Measurements from ENCODE around the gene SPI1.
"Not testable (repeated sequence)": the region's sequence is repeated elsewhere in the genome, so short reads cannot be mapped to it uniquely, and the experiment has no call there.

The SPI1 gene

GRCh38 chr11:47317064-47317828 lies 61.1 kb downstream of the SPI1 start:
- no peak for DNase-seq

DNA sequence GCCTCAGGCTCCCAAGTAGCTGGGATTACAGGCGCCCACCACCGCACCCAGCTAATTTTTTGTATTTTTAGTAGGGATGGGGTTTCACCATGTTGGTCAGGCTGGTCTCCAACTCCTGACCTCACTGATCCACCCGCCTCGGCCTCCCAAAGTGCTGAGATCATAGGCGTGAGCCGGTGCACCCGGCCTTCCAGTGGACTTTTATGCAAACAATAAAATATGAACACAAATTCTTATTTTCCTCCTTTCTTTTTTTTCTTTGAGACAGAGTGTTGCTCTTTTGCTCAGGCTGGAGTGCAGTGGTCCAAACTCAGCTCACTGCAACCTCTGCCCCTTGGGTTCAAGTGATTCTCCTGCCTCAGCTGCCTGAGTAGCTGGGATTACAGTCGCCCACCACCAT lies 61.8 kb downstream of the SPI1 start:
- not testable (repeated sequence) for DNase-seq

DNA sequence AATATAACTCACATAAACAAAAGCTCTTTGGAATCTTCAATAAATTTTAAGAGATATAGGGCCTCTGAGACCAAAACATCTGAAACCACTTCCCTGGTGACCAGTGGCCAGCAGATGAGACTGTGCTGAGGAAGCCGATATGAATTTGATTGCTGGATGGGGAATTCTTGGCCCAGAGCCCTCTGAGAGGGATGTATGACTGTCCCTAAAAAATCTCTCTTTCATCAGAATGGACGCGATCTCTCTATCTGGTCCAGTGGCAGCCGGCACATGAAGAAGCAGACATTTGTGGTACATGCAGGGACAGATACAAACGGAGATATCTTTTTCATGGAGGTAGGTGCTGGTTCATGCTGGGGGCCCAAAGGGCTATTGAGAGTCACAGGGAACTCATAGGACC lies 63.4 kb downstream of the SPI1 start:
- DNase-seq: no peak

DNA sequence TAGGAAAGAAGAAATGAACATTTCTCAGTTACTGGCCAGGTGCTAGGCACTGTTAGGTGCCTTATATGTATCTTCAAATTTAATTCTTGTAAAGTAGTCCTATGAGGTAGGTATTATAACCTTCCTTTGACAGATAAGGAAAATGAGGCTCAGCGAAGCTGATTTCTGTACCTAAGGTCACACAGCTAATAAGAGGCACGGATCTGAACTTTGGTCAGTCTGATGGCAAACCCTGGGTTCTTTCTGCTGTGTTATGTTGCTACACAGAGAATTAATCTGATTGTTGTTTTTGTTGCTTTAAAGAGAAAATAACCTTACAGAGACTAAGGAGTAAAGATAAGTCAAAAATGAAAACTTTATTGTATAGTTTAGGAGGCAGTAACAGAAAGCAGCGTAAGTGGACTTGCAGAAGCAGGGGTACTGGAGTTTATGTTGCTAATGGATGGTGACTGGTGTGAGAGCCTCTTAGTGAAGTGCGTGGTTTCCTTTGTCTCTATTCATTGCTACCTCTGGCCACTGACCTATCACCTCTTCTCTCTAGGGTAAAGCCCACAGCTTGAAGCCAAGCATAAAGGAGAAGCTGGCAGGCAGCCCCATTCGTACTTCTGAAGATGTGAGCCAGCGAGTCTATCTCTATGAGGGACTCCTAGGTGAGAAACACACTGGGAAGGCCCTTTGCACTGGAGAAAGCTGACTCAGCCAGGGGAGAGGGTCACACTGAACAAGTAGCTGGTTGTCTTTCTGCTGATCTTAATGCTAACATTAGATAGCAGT lies 70.1 kb downstream of the SPI1 start:
- DNase-seq: no peak

DNA sequence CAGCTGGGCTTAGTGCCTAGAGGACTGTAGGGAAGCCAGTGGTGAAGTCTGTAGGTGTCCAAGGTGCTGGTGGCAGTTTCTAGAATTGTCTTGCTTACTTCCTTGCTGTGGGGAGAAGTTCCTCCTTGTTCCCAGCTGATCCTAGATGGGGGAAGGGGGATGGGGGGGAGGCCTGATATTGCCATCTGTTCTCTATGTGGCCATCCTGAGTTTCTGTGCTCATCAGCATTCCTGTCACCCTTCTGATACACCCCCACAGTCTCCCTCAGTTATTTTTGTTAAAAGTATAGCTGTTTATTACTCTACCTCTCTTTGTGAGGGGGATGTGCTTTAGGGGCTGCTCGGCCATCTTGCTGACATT lies 71.9 kb downstream of the SPI1 start:
- DNase-seq: peak; percentile 46

- DNase-seq: peak; percentile 76
These were observed 72.4 kb downstream of the SPI1 start for GRCh38 chr11:47305734-47306483.
